ENCODE results near the gene PRPF18.
"Not testable (repeated sequence)": the region's sequence is repeated elsewhere in the genome, so short reads cannot be mapped to it uniquely, and the experiment has no call there.

PRPF18 gene

GRCh38 chr10:13586676-13587355 lies at the start of gene PRPF18:
Gene PRPF18, plus strand, starts transcription at chr10:13586965. Its CDS starts 122 bp downstream, at chr10:13587087.
- Histone ChIP-seq H3K36me3 (ENCODE audit: insufficient read depth, low read length) (no peaks in the 10 kb centered on the region), H3K4me1 (ENCODE audit: control insufficient read depth, insufficient read depth, low read length, unreplicated experiment) (peaks cover 3% of the 10 kb centered on the region), H3K27ac (ENCODE audit: low read depth, low read length) (no peak within 1 kb of the TSS), H3K79me2 (ENCODE audit: control insufficient read depth, insufficient read depth, low read length, unreplicated experiment) (peaks cover 29% of the 10 kb centered on the region), H3K4me3 (ENCODE audit: low read depth, low read length) (peak within 1 kb of the TSS; percentile 97), H2AFZ (ENCODE audit: low read length, unreplicated experiment) (peak within 1 kb of the TSS; percentile 90), H3K27me3 (ENCODE audit: insufficient read depth, low read length) (peaks cover 33% of the 10 kb centered on the region)

- H3K4me3 ChIP-seq (ENCODE audit: low read depth, low read length); H3K79me2 ChIP-seq (ENCODE audit: control insufficient read depth, insufficient read depth, low read length, unreplicated experiment); H3K27ac ChIP-seq (ENCODE audit: low read depth, low read length); H3K4me1 ChIP-seq (ENCODE audit: control insufficient read depth, insufficient read depth, low read length, unreplicated experiment); H2AFZ ChIP-seq (ENCODE audit: low read length, unreplicated experiment); H3K36me3 ChIP-seq (ENCODE audit: insufficient read depth, low read length): not testable (repeated sequence)
- peaks cover 41% of the 10 kb centered on the region for H3K27me3 ChIP-seq (ENCODE audit: insufficient read depth, low read length)
Measured at GRCh38 chr10:13537985-13538384, 48.8 kb upstream of the PRPF18 start.

GRCh38 chr10:13542533-13542932 lies 44.2 kb upstream of the PRPF18 start:
- H3K4me3 ChIP-seq (ENCODE audit: low read depth, low read length), result no peak overlapping the region
- H3K27me3 ChIP-seq (ENCODE audit: insufficient read depth, low read length), result peaks cover 66% of the 10 kb centered on the region
- no peaks in the 10 kb centered on the region for H3K79me2 ChIP-seq (ENCODE audit: control insufficient read depth, insufficient read depth, low read length, unreplicated experiment)
- H3K4me1 ChIP-seq (ENCODE audit: control insufficient read depth, insufficient read depth, low read length, unreplicated experiment), result no peaks in the 10 kb centered on the region
- H2AFZ ChIP-seq (ENCODE audit: low read length, unreplicated experiment), result no peak overlapping the region
- H3K27ac ChIP-seq (ENCODE audit: low read depth, low read length), result no peak overlapping the region
- no peaks in the 10 kb centered on the region for H3K36me3 ChIP-seq (ENCODE audit: insufficient read depth, low read length)

GRCh38 chr10:13550802-13551201 lies 36.0 kb upstream of the PRPF18 start:
- Histone ChIP-seq H3K79me2 (ENCODE audit: control insufficient read depth, insufficient read depth, low read length, unreplicated experiment) (no peaks in the 10 kb centered on the region), H3K36me3 (ENCODE audit: insufficient read depth, low read length) (no peaks in the 10 kb centered on the region), H3K27me3 (ENCODE audit: insufficient read depth, low read length) (peaks cover 40% of the 10 kb centered on the region), H3K4me3 (ENCODE audit: low read depth, low read length) (no peak overlapping the region), H3K27ac (ENCODE audit: low read depth, low read length) (no peak overlapping the region), H3K4me1 (ENCODE audit: control insufficient read depth, insufficient read depth, low read length, unreplicated experiment) (no peaks in the 10 kb centered on the region), H2AFZ (ENCODE audit: low read length, unreplicated experiment) (no peak overlapping the region)

GRCh38 chr10:13555884-13556510 lies 30.8 kb upstream of the PRPF18 start:
- Histone ChIP-seq H3K79me2 (ENCODE audit: control insufficient read depth, insufficient read depth, low read length, unreplicated experiment) (no peaks in the 10 kb centered on the region), H2AFZ (ENCODE audit: low read length, unreplicated experiment) (no peak overlapping the region), H3K4me3 (ENCODE audit: low read depth, low read length) (no peak overlapping the region), H3K36me3 (ENCODE audit: insufficient read depth, low read length) (no peaks in the 10 kb centered on the region), H3K27me3 (ENCODE audit: insufficient read depth, low read length) (peaks cover 11% of the 10 kb centered on the region; the same call in 1 of the 2 replicates), H3K4me1 (ENCODE audit: control insufficient read depth, insufficient read depth, low read length, unreplicated experiment) (peaks cover 12% of the 10 kb centered on the region), H3K27ac (ENCODE audit: low read depth, low read length) (no peak overlapping the region)

GRCh38 chr10:13559124-13559700 lies 27.6 kb upstream of the PRPF18 start:
- H3K27ac ChIP-seq (ENCODE audit: low read depth, low read length), result no peak overlapping the region
- no peaks in the 10 kb centered on the region for H3K36me3 ChIP-seq (ENCODE audit: insufficient read depth, low read length)
- 0 out of 2 replicates have a peak, but pooled peaks cover 1% of the 10 kb centered on the region for H3K27me3 ChIP-seq (ENCODE audit: insufficient read depth, low read length)
- H3K79me2 ChIP-seq (ENCODE audit: control insufficient read depth, insufficient read depth, low read length, unreplicated experiment), result no peaks in the 10 kb centered on the region
- H3K4me3 ChIP-seq (ENCODE audit: low read depth, low read length), result no peak overlapping the region
- peaks cover 12% of the 10 kb centered on the region for H3K4me1 ChIP-seq (ENCODE audit: control insufficient read depth, insufficient read depth, low read length, unreplicated experiment)
- no peak overlapping the region for H2AFZ ChIP-seq (ENCODE audit: low read length, unreplicated experiment)

GRCh38 chr10:13560597-13560996 lies 26.2 kb upstream of the PRPF18 start:
- Histone ChIP-seq H3K36me3 (ENCODE audit: insufficient read depth, low read length) (no peaks in the 10 kb centered on the region), H3K27me3 (ENCODE audit: insufficient read depth, low read length) (peaks cover 9% of the 10 kb centered on the region; the same call in 1 of the 2 replicates), H3K79me2 (ENCODE audit: control insufficient read depth, insufficient read depth, low read length, unreplicated experiment) (no peaks in the 10 kb centered on the region), H3K27ac (ENCODE audit: low read depth, low read length) (no peak overlapping the region), H3K4me3 (ENCODE audit: low read depth, low read length) (no peak overlapping the region), H2AFZ (ENCODE audit: low read length, unreplicated experiment) (no peak overlapping the region), H3K4me1 (ENCODE audit: control insufficient read depth, insufficient read depth, low read length, unreplicated experiment) (peaks cover 12% of the 10 kb centered on the region)

- no peaks in the 10 kb centered on the region for H3K36me3 ChIP-seq (ENCODE audit: insufficient read depth, low read length)
- no peak overlapping the region for H3K4me3 ChIP-seq (ENCODE audit: low read depth, low read length)
- H3K27me3 ChIP-seq (ENCODE audit: insufficient read depth, low read length), result peaks cover 24% of the 10 kb centered on the region; the same call in 1 of the 2 replicates
- H3K27ac ChIP-seq (ENCODE audit: low read depth, low read length), result no peak overlapping the region
- peaks cover 7% of the 10 kb centered on the region for H3K4me1 ChIP-seq (ENCODE audit: control insufficient read depth, insufficient read depth, low read length, unreplicated experiment)
- H2AFZ ChIP-seq (ENCODE audit: low read length, unreplicated experiment), result no peak overlapping the region
- H3K79me2 ChIP-seq (ENCODE audit: control insufficient read depth, insufficient read depth, low read length, unreplicated experiment), result no peaks in the 10 kb centered on the region
Measured at GRCh38 chr10:13563481-13564445, 23.0 kb upstream of the PRPF18 start.

GRCh38 chr10:13564576-13564975 lies 22.2 kb upstream of the PRPF18 start:
- no peaks in the 10 kb centered on the region for H3K79me2 ChIP-seq (ENCODE audit: control insufficient read depth, insufficient read depth, low read length, unreplicated experiment)
- H3K36me3 ChIP-seq (ENCODE audit: insufficient read depth, low read length), result no peaks in the 10 kb centered on the region
- H2AFZ ChIP-seq (ENCODE audit: low read length, unreplicated experiment), result no peak overlapping the region
- H3K27ac ChIP-seq (ENCODE audit: low read depth, low read length), result no peak overlapping the region
- peaks cover 7% of the 10 kb centered on the region for H3K4me1 ChIP-seq (ENCODE audit: control insufficient read depth, insufficient read depth, low read length, unreplicated experiment)
- H3K27me3 ChIP-seq (ENCODE audit: insufficient read depth, low read length), result peaks cover 32% of the 10 kb centered on the region; the same call in 1 of the 2 replicates
- no peak overlapping the region for H3K4me3 ChIP-seq (ENCODE audit: low read depth, low read length)

GRCh38 chr10:13567030-13567429 lies 19.7 kb upstream of the PRPF18 start:
- Histone ChIP-seq H3K79me2 (ENCODE audit: control insufficient read depth, insufficient read depth, low read length, unreplicated experiment) (no peaks in the 10 kb centered on the region), H3K27me3 (ENCODE audit: insufficient read depth, low read length) (peaks cover 34% of the 10 kb centered on the region; the same call in 1 of the 2 replicates), H3K27ac (ENCODE audit: low read depth, low read length) (no peak overlapping the region), H3K4me3 (ENCODE audit: low read depth, low read length) (no peak overlapping the region), H3K36me3 (ENCODE audit: insufficient read depth, low read length) (no peaks in the 10 kb centered on the region), H2AFZ (ENCODE audit: low read length, unreplicated experiment) (no peak overlapping the region), H3K4me1 (ENCODE audit: control insufficient read depth, insufficient read depth, low read length, unreplicated experiment) (no peaks in the 10 kb centered on the region)

All from ACC112 (cell line).